Measurements from ENCODE around the gene PCDHGB6.
"Not testable (repeated sequence)": the region's sequence is repeated elsewhere in the genome, so short reads cannot be mapped to it uniquely, and the experiment has no call there.

The PCDHGB6 gene

GRCh38 chr5:141366016-141366896, 41.6 kb upstream of the PCDHGB6 start:
- DNase-seq, result no peak
- Histone ChIP-seq H3K9me3 (ENCODE audit: severe bottlenecking) (peaks cover 23% of the 10 kb centered on the region), H3K27ac (no peak overlapping the region), H3K27me3 (ENCODE audit: insufficient read depth, low read depth, severe bottlenecking) (no peaks in the 10 kb centered on the region), H3K4me3 (ENCODE audit: low read depth, low read length) (no peak overlapping the region), H3K36me3 (no peaks in the 10 kb centered on the region)
- no peak for TF ChIP-seq CTCF (IDR thresholded peaks at IDR 0.05; ENCODE audit: low read depth, low read length)

- Histone ChIP-seq H3K36me3 (no peaks in the 10 kb centered on the region), H3K9me3 (ENCODE audit: severe bottlenecking) (peaks cover 28% of the 10 kb centered on the region), H3K27ac (no peak within 1 kb of the TSS), H3K27me3 (ENCODE audit: insufficient read depth, low read depth, severe bottlenecking) (no peaks in the 10 kb centered on the region), H3K4me3 (ENCODE audit: low read depth, low read length) (no peak within 1 kb of the TSS)
- no peak for TF ChIP-seq CTCF (IDR thresholded peaks at IDR 0.05; ENCODE audit: low read depth, low read length)
- DNase-seq, result no peak
Measured at GRCh38 chr5:141369994-141370848, 37.6 kb upstream of the PCDHGB6 start, which contains the start of gene PCDHGB3. Gene PCDHGB3 (plus strand): TSS chr5:141370242. CDS start chr5:141370395, 153 bp downstream.

GRCh38 chr5:141371572-141372475, 36.0 kb upstream of the PCDHGB6 start:
- no peak overlapping the region for H3K27ac ChIP-seq
- no peaks in the 10 kb centered on the region for H3K36me3 ChIP-seq
- peaks cover 30% of the 10 kb centered on the region for H3K9me3 ChIP-seq (ENCODE audit: severe bottlenecking)
- no peak for TF ChIP-seq CTCF (IDR thresholded peaks at IDR 0.05; ENCODE audit: low read depth, low read length)
- no peaks in the 10 kb centered on the region for H3K27me3 ChIP-seq (ENCODE audit: insufficient read depth, low read depth, severe bottlenecking)
- H3K4me3 ChIP-seq (ENCODE audit: low read depth, low read length), result no peak overlapping the region
- DNase-seq, result no peak

GRCh38 chr5:141373673-141374317, 34.0 kb upstream of the PCDHGB6 start, which contains the start of gene PCDHGA6:
Gene PCDHGA6 (plus strand): TSS chr5:141373891. CDS start chr5:141374084, 193 bp downstream.
- Histone ChIP-seq H3K36me3 (no peaks in the 10 kb centered on the region), H3K9me3 (ENCODE audit: severe bottlenecking) (peaks cover 30% of the 10 kb centered on the region), H3K4me3 (ENCODE audit: low read depth, low read length) (no peak within 1 kb of the TSS), H3K27ac (no peak within 1 kb of the TSS), H3K27me3 (ENCODE audit: insufficient read depth, low read depth, severe bottlenecking) (no peaks in the 10 kb centered on the region)
- no peak for TF ChIP-seq CTCF (IDR thresholded peaks at IDR 0.05; ENCODE audit: low read depth, low read length)
- no peak for DNase-seq

- H3K4me3 ChIP-seq (ENCODE audit: low read depth, low read length), result no peak overlapping the region
Measured at GRCh38 chr5:141374627-141375026, 33.2 kb upstream of the PCDHGB6 start.

GRCh38 chr5:141375444-141376155, 32.2 kb upstream of the PCDHGB6 start:
- H3K36me3 ChIP-seq; H3K27ac ChIP-seq; H3K4me3 ChIP-seq (ENCODE audit: low read depth, low read length); DNase-seq; H3K27me3 ChIP-seq (ENCODE audit: insufficient read depth, low read depth, severe bottlenecking): not testable (repeated sequence)
- peaks cover 29% of the 10 kb centered on the region for H3K9me3 ChIP-seq (ENCODE audit: severe bottlenecking)

More at GRCh38 chr5:141374627-141375026, 33.2 kb upstream of the PCDHGB6 start:
- no peak for DNase-seq
- Histone ChIP-seq H3K27ac (no peak overlapping the region), H3K27me3 (ENCODE audit: insufficient read depth, low read depth, severe bottlenecking) (no peaks in the 10 kb centered on the region), H3K9me3 (ENCODE audit: severe bottlenecking) (peaks cover 30% of the 10 kb centered on the region), H3K36me3 (no peaks in the 10 kb centered on the region)
- no peak for TF ChIP-seq CTCF (IDR thresholded peaks at IDR 0.05; ENCODE audit: low read depth, low read length)
